ENCODE results near the gene CHRNA10. TPM values are rescaled to one million over a fixed set of nuclear protein-coding genes. Genes with fewer than 3 reads are reported as not detected.

CHRNA10 gene
- total RNA-seq, 1 donor = 0.86 TPM

DNA sequence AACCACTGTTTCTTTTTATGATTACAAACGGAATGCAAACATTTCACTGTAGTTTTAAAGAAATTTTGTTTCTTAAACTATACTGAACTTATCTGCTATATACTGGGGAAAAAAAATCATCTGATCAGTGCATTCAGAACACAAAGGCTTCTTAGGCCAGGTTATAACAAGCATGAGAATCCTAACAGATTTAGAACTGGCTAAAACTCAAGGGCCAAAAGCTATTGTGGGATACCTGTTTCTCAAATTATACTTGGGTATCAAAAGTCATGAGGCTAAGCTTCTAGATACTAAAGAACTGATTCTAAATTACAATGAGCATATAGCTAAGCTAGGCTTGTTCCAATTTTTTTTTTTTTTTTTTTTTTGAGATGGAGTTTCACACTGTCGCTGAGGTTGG, 29.7 kb upstream of the CHRNA10 start:
- H3K4me3 ChIP-seq (ENCODE audit: low read depth, low read length) = no peak overlapping the region
- TF ChIP-seq, protein P1, sequence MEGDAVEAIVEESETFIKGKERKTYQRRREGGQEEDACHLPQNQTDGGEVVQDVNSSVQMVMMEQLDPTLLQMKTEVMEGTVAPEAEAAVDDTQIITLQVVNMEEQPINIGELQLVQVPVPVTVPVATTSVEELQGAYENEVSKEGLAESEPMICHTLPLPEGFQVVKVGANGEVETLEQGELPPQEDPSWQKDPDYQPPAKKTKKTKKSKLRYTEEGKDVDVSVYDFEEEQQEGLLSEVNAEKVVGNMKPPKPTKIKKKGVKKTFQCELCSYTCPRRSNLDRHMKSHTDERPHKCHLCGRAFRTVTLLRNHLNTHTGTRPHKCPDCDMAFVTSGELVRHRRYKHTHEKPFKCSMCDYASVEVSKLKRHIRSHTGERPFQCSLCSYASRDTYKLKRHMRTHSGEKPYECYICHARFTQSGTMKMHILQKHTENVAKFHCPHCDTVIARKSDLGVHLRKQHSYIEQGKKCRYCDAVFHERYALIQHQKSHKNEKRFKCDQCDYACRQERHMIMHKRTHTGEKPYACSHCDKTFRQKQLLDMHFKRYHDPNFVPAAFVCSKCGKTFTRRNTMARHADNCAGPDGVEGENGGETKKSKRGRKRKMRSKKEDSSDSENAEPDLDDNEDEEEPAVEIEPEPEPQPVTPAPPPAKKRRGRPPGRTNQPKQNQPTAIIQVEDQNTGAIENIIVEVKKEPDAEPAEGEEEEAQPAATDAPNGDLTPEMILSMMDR (IDR thresholded peaks at IDR 0.05; ENCODE audit: insufficient read depth, low read depth, low read length) = no peak
- no peak for DNase-seq (ENCODE audit: low read depth)

DNA sequence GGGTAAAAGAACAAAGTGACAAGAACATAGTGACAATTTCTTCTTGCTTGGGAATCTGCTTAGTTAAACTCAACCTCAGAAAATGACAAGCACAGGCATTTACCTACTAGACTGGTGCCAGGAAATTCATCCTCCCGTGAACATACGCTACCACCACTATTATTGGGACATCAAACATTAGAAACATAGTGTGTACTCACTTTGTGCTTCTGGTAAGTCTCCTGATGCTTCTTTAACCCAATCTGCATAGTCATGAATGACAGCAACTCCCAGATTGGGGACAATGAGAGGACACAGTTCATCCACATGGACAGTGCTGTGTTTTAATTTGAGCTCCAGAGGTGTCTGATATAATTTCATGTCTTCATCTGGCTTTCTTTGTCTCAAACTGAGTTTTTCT, 29.2 kb upstream of the CHRNA10 start:
- no peak for DNase-seq (ENCODE audit: low read depth)
- no peak overlapping the region for H3K4me3 ChIP-seq (ENCODE audit: low read depth, low read length)
- TF ChIP-seq, protein P1 (IDR thresholded peaks at IDR 0.05; ENCODE audit: insufficient read depth, low read depth, low read length) = no peak

DNA sequence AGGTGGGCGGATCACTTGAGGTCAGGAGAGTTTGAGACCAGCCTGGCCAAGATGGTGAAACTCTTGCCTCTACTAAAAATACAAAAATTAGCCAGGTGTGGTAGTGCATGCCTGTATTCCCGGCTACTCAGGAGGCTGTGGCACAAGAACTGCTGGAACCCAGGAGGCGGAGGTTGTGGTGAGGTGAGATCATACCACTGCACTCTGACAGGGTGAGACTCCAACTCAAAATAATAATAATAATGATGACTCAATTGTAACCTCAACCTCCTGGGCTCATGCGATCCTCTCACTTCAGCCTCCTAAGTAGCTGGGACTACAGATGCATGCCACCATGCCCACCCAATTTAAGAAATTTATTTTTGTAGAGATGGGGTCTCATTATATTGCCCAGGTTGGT, 15.6 kb upstream of the CHRNA10 start:
- no peak overlapping the region for H3K4me3 ChIP-seq (ENCODE audit: low read depth, low read length)
- TF ChIP-seq, protein P1 (IDR thresholded peaks at IDR 0.05; ENCODE audit: insufficient read depth, low read depth, low read length) = no peak
- DNase-seq (ENCODE audit: low read depth) = no peak

DNA sequence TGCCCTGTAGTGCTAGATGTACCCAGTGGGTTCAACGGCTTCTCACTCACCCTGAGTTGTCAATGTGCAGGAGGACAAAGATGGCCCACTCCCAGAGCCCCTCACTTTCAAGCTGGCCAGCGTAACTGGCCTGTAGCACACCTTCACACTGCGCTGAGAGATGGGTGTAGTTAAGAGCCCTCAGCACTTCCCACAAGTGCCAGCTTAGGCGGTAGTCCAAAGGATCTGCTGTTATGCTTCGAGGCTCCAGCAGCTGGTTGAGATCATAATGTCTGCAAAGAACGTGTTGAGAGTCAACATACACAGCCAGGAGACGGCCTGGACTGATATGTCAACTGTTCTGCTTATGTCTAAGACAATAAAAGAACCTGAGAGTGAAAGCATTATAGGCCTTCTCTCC, 14.7 kb upstream of the CHRNA10 start:
- TF ChIP-seq, protein P1 (IDR thresholded peaks at IDR 0.05; ENCODE audit: insufficient read depth, low read depth, low read length) = no peak
- peak; percentile 9 for DNase-seq (ENCODE audit: low read depth)
- no peak overlapping the region for H3K4me3 ChIP-seq (ENCODE audit: low read depth, low read length)

DNA sequence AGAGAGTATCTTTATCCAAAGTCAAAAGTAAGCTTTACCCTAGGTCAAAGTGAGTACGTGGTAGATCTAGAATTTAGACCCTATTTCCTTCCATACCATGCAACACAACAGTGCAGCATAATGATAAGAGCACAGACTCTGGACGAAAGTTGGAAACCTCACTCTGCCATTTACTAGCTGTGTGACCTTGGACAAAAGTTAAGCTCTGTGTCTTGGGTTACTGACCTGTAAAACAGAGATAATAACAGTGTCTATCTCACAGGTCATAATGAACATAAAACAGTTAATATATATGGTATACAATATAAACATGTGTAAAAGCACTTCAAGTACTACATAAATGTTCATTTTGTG, 13.6 kb upstream of the CHRNA10 start:
- H3K4me3 ChIP-seq (ENCODE audit: low read depth, low read length) = no peak overlapping the region
- peak; percentile 20 for DNase-seq (ENCODE audit: low read depth)
- TF ChIP-seq, protein P1 (IDR thresholded peaks at IDR 0.05; ENCODE audit: insufficient read depth, low read depth, low read length) = no peak

DNA sequence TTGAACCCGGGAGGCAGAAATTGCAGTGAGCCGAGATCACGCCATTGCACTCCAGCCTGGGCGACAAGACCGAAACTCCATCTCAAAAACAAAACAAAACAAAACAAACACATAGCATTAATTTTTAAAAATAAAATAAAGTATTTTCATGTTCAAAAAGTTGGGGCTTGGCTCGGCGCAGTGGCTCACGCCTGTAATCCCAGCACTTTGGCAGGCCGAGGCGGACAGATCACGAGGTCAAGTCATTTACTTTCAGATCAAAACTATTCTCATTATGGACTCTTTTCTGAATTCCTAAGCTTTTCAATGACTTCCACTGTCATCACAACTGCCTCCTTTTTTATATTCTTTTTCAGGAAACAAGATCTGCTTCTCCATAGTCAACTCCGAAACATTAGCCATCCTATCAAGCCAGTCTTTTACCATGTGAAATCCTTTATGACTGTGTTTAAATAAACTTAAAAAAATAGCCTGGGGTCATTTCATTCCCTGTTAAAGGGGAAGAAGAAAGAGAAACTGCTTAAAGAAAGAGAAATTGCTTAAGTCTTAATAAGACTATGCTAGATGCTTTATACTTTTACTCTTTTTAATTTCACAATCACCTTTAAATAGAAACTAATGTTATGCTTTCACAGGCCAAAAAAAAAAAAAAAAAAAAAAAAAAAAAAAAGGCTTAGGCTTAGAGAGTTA, 13.1 kb upstream of the CHRNA10 start:
- H3K4me3 ChIP-seq (ENCODE audit: low read depth, low read length) = no peak overlapping the region
- peak; percentile 20 for DNase-seq (ENCODE audit: low read depth)
- TF ChIP-seq, protein P1 (IDR thresholded peaks at IDR 0.05; ENCODE audit: insufficient read depth, low read depth, low read length) = no peak

DNA sequence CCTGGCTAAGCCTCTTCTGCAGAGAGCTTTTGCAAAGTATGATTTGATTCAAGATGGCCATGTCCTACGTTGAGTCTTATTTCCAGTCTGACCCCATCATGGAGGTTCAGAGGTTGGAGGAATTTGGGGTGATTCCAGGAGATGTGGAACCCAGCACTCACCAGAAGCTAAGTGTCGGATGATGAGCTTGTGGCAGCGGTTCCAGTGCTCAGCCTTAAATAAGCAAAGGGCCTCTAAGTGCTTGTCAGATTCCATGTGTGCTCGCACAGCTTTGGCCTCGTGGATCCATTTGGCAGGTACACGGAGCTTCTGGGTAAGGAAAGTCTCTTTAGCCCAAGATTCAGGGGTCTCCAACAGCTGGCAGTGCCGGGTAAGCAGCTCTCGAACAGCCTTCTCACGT, 11.9 kb upstream of the CHRNA10 start:
- TF ChIP-seq, protein P1 (IDR thresholded peaks at IDR 0.05; ENCODE audit: insufficient read depth, low read depth, low read length) = no peak
- no peak for DNase-seq (ENCODE audit: low read depth)
- no peak overlapping the region for H3K4me3 ChIP-seq (ENCODE audit: low read depth, low read length)
